Measurements from ENCODE around the gene MBLAC2. TPM values are rescaled to one million over a fixed set of nuclear protein-coding genes. Genes with fewer than 3 reads are reported as not detected.

The MBLAC2 gene
- total RNA-seq, 1 experiment from 2014 or later, result 4.9 TPM

GRCh38 chr5:90408571-90409317 lies 65.8 kb downstream of the MBLAC2 start:
- BruUV-seq (replicated peaks), result TSS peak; percentile 82
- Histone ChIP-seq H3K4me3 (ENCODE audit: low read depth, low read length) (peak overlapping the region; percentile 82), H3K4me1 (peaks cover 9% of the 10 kb centered on the region; the same call in 1 of the 2 replicates), H3K9me3 (no peaks in the 10 kb centered on the region), H3K36me3 (ENCODE audit: control insufficient read depth, insufficient read depth, low read length) (no peaks in the 10 kb centered on the region), H3K27me3 (replicated peaks; ENCODE audit: control insufficient read depth, insufficient read depth, low read length) (no peaks in the 10 kb centered on the region)
- CTCF ChIA-PET, result interaction anchor here (1.2 kb wide), 1 partner anchor 121 kb away, joined by 3 read pairs; the partner anchor contains the start of gene LYSMD3
- no peaks in the 10 kb centered on the region for H3K9me3 Mint-ChIP-seq (ENCODE audit: unreplicated experiment)
- H3K27ac Mint-ChIP-seq (ENCODE audit: unreplicated experiment), result no peak overlapping the region
- peaks cover 14% of the 10 kb centered on the region for H3K4me1 Mint-ChIP-seq (ENCODE audit: low read depth, unreplicated experiment)
- peak in 1 of 2 experiments; percentile 24 for DNase-seq
- H3K4me3 Mint-ChIP-seq (ENCODE audit: unreplicated experiment), result no peak overlapping the region
- no peaks in the 10 kb centered on the region for H3K27me3 Mint-ChIP-seq (ENCODE audit: insufficient read depth, unreplicated experiment)
- POLR2A ChIA-PET, result interaction anchor here (2.2 kb wide), 1 partner anchor 65 kb away, joined by 11 read pairs; the partner anchor contains the start of genes MBLAC2 and POLR3G
- intact Hi-C loops (cut with micrococcal nuclease; ENCODE audit: unreplicated experiment), result loop anchor here (1.0 kb wide), 2 partner anchors 66 to 121 kb away; partner anchors contain the start of genes LYSMD3, MBLAC2 and POLR3G
- peaks cover 12% of the 10 kb centered on the region for H3K36me3 Mint-ChIP-seq (ENCODE audit: insufficient read depth, unreplicated experiment)
- TF ChIP-seq CTCF (IDR thresholded peaks at IDR 0.05; ENCODE audit: insufficient read depth in 1 of 2, low read depth in 1 of 2, low read length in 1 of 2, severe bottlenecking in 1 of 2, unreplicated experiment in 1 of 2), result no peak

Other genes with a start within 250 kb of the MBLAC2 start
- gene CETN3, start 65.0 kb downstream of the MBLAC2 start, total RNA-seq (2022), result 38.5 and 42.7 TPM in 2 replicates
- gene POLR3G, start 93 bp upstream of the MBLAC2 start, total RNA-seq (2022), result 4.5 and 5.4 TPM in 2 replicates
- 13.9 and 15.3 TPM in 2 replicates for gene LYSMD3, start 54.8 kb upstream of the MBLAC2 start, total RNA-seq (2022)
- gene ADGRV1, start 84.0 kb upstream of the MBLAC2 start, total RNA-seq (2022), result 23.2 and 31.1 TPM in 2 replicates

All from Caco-2 (cell line).